Dendritic cell treated with granulocyte-macrophage colony-stimulating factor and Interleukin-4, amounts not matched to agents 40 ng/mL and 50 ng/mL, for 4 days (primary cell): ENCODE measurements around the gene PPDPF.
"Not testable (repeated sequence)": the region's sequence is repeated elsewhere in the genome, so short reads cannot be mapped to it uniquely, and the experiment has no call there.

ENCODE experiments used
- H3K27ac Mint-ChIP-seq: one replicate; pipeline ENCODE4 v1.8.0; 2022; ENCODE audit warnings: mild to moderate bottlenecking, mixed read lengths
- H3K27me3 Mint-ChIP-seq: one replicate; pipeline ENCODE4 v1.8.0; 2022; ENCODE audit warnings: mild to moderate bottlenecking, mixed read lengths
- H3K36me3 Mint-ChIP-seq: one replicate; pipeline ENCODE4 v1.8.0; 2022; ENCODE audit warnings: low read depth, mixed read lengths
- H3K4me1 Mint-ChIP-seq: one replicate; pipeline ENCODE4 v1.8.0; 2022; ENCODE audit warnings: low read depth, mixed read lengths
- H3K4me3 Mint-ChIP-seq: one replicate; pipeline ENCODE4 v1.8.0; 2022; ENCODE audit warnings: mild to moderate bottlenecking, moderate library complexity, mixed read lengths
- H3K9me3 Mint-ChIP-seq: one replicate; pipeline ENCODE4 v1.8.0; 2022; ENCODE audit warnings: mixed read lengths
- intact Hi-C: fragments of 100-400 bp; cut with micrococcal nuclease; formaldehyde crosslinking; loops from one replicate; pipeline ENCODE4 v1.15.0; 2022

PPDPF gene

DNA sequence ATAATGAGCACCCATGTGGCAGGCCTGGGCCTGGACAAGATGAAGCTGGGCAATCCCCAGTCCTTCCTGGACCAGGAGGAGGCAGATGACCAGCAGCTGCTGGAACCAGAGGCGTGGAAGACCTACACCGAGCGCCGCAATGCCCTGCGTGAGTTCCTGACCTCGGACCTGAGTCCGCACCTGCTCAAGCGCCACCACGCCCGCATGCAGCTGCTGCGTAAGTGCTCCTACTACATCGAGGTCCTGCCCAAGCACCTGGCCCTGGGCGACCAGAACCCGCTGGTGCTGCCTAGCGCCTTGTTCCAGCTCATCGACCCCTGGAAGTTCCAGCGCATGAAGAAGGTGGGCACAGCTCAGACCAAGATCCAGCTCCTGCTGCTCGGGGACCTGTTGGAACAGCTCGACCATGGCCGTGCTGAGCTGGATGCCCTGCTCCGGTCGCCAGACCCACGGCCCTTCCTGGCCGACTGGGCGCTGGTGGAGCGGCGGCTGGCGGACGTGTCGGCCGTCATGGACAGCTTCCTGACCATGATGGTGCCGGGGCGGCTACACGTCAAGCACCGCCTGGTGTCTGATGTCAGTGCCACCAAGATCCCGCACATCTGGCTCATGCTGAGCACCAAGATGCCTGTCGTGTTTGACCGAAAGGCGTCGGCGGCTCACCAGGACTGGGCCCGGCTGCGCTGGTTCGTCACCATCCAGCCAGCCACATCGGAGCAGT lies 35.3 kb downstream of the PPDPF start:
- no peak overlapping the region for H3K4me3 Mint-ChIP-seq
- no peaks in the 10 kb centered on the region for H3K9me3 Mint-ChIP-seq
- intact Hi-C loops: no loop called here

DNA sequence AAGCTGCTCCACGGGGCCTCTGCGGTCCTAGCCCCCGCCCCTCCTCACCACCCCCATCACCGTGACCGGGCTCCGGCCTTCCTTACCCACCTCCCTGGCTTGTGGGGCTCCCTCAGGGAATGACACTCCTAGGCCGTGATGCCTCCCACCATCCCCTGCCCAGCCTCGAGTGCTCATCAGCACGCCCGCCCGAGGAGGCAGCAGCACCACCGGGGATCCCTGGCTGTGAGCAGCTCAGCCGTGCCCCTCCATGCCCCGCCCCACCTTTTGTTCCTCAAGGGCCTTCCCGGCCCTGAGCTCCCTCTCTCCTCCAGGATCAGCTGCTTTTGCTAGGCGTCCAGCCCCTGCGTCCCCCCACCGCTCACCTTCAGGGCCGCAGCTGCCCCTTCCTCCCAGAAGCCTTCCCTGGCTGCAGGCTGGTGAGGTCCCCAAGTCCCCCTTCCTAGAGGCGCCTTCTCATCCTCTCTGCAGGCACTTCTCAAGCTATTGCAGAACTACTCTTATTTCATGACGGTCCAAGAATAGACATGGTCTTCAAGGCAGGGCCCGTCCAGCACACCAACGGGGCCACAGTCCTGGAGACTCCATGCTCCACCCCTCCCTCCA lies 36.4 kb downstream of the PPDPF start:
- peaks cover 16% of the 10 kb centered on the region for H3K4me1 Mint-ChIP-seq
- intact Hi-C loops: no loop called here
- H3K27me3 Mint-ChIP-seq: peaks cover 80% of the 10 kb centered on the region
- H3K36me3 Mint-ChIP-seq: peaks cover 43% of the 10 kb centered on the region
- H3K9me3 Mint-ChIP-seq: no peaks in the 10 kb centered on the region
- no peak overlapping the region for H3K4me3 Mint-ChIP-seq
- H3K27ac Mint-ChIP-seq: no peak overlapping the region

More for the DNA sequence above, 35.3 kb downstream of the PPDPF start:
- no peak overlapping the region for H3K27ac Mint-ChIP-seq
- H3K27me3 Mint-ChIP-seq: peaks cover 79% of the 10 kb centered on the region
- H3K4me1 Mint-ChIP-seq: peaks cover 16% of the 10 kb centered on the region
- peaks cover 31% of the 10 kb centered on the region for H3K36me3 Mint-ChIP-seq

DNA sequence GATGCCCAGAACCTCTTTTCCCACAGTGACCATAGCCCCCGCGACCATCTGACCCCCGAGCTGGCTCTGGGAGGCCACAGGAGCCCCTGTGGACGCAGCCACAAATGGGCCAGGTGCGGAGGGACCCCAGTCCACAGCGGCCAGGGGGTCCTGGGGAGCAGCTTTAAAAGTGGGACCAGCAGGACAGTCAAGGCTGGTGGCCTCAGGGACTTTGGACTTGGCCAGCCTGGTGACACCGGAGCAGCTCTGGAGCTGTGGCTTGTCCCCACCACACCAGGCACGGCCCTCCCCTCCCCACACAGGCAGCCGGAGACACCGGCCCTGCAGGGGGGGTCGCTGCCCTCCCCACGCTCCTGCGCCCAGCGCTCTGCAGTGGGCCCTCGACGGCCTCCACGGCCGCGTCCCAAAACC lies 36.9 kb downstream of the PPDPF start:
- no peak overlapping the region for H3K4me3 Mint-ChIP-seq
- H3K4me1 Mint-ChIP-seq: peaks cover 14% of the 10 kb centered on the region
- H3K27ac Mint-ChIP-seq: no peak overlapping the region
- peaks cover 80% of the 10 kb centered on the region for H3K27me3 Mint-ChIP-seq
- peaks cover 48% of the 10 kb centered on the region for H3K36me3 Mint-ChIP-seq
- intact Hi-C loops: no loop called here
- H3K9me3 Mint-ChIP-seq: no peaks in the 10 kb centered on the region

DNA sequence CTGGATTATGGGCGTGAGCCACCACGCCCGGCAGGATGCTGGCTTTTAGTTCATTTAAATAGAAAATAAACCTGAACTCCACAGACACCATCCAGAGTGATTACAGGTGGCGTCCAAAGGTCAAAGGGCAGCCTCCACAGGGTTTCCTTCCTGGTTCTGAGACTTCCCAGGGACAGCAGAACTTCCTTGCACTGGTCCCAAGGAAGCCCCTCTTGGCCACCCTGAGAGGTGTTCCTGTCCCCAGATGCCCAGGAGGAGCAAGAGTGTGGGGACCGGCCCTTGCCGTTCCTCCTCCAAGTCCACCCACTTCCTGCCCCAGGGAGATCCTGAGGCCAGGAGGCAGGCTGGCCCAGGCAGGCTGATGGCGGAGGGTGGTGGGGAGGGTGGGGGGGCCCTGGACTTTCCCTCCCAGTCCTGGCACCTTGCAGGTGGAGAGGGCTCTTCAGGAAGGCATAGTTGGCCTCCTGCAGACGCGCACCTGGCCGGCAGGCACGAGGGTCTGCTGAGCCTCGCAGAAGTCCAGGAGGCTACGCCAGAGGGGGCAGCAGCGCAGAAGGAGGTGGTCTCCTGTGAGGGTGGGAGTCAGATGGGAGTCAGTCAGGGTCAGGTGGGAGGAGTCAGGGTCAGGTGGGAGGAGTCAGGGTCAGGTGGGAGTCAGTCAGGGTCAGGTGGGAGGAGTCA lies 38.4 kb downstream of the PPDPF start:
- H3K27ac Mint-ChIP-seq: no peak overlapping the region
- no peaks in the 10 kb centered on the region for H3K9me3 Mint-ChIP-seq
- H3K4me1 Mint-ChIP-seq: peaks cover 5% of the 10 kb centered on the region
- H3K36me3 Mint-ChIP-seq: peaks cover 63% of the 10 kb centered on the region
- H3K27me3 Mint-ChIP-seq: peaks cover 81% of the 10 kb centered on the region
- intact Hi-C loops: no loop called here
- H3K4me3 Mint-ChIP-seq: no peak overlapping the region

DNA sequence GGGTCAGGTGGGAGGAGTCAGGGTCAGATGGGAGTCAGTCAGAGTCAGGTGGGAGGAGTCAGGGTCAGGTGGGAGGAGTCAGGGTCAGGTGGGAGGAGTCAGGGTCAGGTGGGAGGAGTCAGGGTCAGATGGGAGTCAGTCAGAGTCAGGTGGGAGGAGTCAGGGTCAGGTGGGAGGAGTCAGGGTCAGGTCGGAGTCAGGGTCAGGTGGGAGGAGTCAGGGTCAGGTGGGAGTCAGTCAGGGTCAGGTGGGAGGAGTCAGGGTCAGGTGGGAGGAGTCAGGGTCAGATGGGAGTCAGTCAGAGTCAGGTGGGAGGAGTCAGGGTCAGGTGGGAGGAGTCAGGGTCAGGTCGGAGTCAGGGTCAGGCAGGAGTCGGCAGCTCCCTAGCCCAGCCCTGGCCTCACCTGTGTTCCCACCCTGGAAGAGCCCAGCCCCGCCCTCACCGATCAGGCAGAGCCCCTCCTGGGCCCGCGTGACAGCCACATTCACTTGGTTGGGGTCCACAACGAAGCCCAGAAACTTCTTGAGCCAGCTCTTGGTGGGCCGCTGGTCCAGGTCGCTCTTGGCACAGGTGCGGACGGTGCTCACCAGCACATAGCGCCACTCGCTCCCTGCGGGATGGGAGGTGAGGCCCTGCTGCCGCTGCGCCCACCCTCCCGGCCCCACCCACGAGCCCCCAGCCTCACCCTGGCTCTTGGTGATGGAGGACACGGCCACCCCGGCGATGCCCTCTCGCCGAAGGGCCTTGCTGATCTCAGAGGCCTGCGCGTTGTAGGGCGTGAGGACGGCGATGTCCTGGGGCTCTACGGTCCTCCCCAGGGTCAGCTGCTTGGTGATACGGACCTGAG lies 39.1 kb downstream of the PPDPF start:
- H3K9me3 Mint-ChIP-seq, H3K4me1 Mint-ChIP-seq, H3K27ac Mint-ChIP-seq, intact Hi-C loops, H3K4me3 Mint-ChIP-seq: not testable (repeated sequence)
- peaks cover 81% of the 10 kb centered on the region for H3K27me3 Mint-ChIP-seq
- H3K36me3 Mint-ChIP-seq: peaks cover 70% of the 10 kb centered on the region

DNA sequence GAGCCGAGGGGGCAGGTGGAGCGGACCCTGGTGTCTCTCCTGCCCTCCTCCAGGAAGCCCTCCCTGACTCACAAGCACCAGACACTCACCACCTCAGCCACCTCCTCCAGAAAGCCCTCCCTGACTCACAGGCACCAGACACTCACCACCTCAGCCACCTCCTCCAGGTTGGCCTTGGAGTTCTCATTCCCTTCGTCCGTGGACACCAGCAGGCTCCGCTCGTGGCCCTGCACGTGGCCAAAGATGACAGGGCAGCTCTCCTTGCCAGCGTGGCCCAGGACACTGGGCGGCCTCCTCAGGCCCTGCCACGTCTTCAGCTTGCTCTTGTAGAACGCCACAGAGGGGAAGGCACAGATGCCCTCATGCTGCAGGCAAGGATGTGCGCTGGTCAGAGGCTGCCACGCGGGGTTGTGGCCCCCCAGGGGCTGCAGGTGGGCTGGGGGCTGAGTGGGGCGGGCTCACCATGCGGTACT lies 39.8 kb downstream of the PPDPF start:
- Mint-ChIP-seq H3K4me3 (no peak overlapping the region), H3K9me3 (no peaks in the 10 kb centered on the region), H3K36me3 (peaks cover 77% of the 10 kb centered on the region), H3K27ac (no peak overlapping the region), H3K27me3 (peaks cover 81% of the 10 kb centered on the region), H3K4me1 (peaks cover 5% of the 10 kb centered on the region)
- intact Hi-C loops: no loop called here

DNA sequence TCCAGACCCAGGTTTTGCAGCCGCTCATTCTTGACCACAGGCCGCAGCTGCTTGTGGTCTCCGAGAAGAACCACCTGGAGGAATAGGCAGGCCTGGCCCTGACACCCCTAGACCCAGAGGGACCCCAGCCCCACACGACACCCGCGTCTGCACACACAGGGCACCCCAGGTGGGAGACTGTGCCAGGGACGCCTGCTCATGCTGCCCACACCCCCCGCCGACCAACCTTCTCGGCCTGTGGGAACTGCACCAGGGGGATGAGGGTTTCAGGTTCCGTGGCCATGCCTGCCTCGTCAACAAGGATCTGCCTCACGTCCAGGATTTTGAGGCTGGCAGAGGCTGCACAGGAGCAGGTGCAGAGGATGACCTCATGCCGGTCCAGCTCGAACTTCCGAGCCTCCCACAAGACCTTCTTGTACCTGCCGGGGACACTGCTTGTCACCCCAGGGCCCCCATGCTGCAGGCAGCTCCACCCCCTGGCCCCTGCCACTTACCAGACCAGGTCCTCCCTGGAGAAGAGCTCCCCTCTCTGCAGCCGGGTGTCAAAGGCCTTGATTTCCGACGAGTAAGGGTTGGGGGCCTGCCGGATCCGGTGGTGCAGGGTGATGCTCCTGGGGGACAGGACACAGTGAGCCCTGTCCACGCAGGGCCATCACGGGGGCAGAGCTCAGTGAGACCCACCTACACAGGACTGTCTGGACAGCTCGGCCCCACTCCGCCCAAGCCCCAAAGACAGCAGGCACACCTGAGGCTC lies 40.5 kb downstream of the PPDPF start:
- intact Hi-C loops: no loop called here
- Mint-ChIP-seq H3K9me3 (no peaks in the 10 kb centered on the region), H3K4me3 (no peak overlapping the region), H3K27ac (no peak overlapping the region), H3K27me3 (peaks cover 81% of the 10 kb centered on the region), H3K36me3 (peaks cover 84% of the 10 kb centered on the region), H3K4me1 (peaks cover 5% of the 10 kb centered on the region)

DNA sequence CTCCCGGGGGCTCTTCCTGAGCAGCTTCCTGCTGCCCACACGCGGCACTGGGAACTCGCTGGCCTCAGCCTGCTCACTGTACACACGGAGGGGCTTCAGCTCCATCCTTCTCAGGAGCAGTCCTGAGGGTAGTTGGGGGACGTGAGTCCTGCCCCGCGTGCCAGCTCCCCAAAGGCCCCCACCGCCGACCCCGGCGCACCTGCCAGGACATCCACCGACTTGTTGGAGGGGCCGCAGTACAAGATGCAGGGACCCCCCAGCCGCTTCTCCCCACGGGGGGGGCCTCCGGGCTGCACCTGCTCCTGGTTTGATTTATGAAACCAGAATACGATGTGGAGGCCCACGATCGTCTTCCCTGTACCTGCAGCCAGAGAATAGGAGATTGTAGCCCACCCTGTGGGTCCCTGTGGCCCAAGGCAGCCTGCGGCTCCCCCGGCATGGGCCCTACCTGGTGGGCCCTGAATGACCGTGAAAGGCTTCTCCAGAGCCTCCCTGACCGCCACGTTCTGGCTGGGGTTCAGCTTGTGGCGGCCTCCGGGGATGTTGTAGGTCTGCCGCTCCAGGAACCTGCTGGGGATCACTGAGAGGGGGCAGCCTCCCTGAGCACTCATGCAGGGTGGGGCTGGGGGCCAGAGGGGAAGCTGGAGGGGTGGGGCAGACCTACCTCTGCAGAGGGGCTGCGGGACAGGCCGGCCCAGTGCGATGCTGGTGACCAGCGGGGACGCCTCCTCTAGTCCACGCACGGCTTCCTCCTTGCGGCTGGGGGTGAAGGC lies 41.2 kb downstream of the PPDPF start:
- peaks cover 87% of the 10 kb centered on the region for H3K36me3 Mint-ChIP-seq
- intact Hi-C loops: no loop called here

DNA sequence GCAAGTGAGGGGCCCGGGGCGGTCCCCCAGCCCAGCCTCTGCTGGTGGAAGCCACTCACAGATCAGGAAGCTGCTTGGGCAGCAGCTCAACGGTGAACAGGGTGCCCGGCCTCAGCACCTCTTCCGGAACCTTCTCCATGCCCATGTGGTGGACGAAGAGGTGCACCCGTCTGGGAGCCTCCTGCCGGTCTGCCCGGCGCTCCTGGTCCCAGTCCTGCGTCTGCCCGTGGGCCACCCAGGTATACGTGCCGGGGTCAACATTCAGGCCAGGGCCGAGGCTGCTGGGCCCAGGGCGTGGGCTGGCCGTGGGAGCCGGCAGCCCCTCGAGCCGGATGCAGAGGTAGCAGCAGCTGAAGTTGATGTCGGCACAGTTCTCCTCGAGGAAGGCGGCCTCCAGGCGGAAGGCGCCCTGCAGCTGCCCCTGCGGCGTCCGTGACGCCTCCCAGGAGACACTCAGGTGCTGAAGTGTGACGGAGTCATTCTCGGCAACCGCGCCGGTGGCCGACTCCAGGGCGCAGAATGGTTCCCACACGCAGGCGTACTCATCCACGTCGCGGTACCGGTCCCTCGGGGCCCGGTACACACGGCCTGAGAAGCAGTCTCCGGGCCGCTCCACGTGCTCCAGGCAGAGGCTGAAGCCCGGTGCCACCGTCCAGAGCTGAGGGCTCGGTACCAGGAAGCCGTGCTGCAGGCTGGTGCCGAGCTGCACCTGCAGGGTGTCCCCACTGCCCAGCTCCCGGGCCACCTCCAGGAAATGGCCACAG lies 42.1 kb downstream of the PPDPF start:
- H3K36me3 Mint-ChIP-seq: peaks cover 88% of the 10 kb centered on the region
- peaks cover 71% of the 10 kb centered on the region for H3K27me3 Mint-ChIP-seq
- H3K4me3 Mint-ChIP-seq: no peak overlapping the region
- no peak overlapping the region for H3K27ac Mint-ChIP-seq
- H3K4me1 Mint-ChIP-seq: peaks cover 14% of the 10 kb centered on the region
- no peaks in the 10 kb centered on the region for H3K9me3 Mint-ChIP-seq
- intact Hi-C loops: no loop called here

More for the DNA sequence above, 41.2 kb downstream of the PPDPF start:
- Mint-ChIP-seq H3K4me1 (peaks cover 6% of the 10 kb centered on the region), H3K27me3 (peaks cover 74% of the 10 kb centered on the region), H3K27ac (no peak overlapping the region), H3K9me3 (no peaks in the 10 kb centered on the region), H3K4me3 (no peak overlapping the region)

DNA sequence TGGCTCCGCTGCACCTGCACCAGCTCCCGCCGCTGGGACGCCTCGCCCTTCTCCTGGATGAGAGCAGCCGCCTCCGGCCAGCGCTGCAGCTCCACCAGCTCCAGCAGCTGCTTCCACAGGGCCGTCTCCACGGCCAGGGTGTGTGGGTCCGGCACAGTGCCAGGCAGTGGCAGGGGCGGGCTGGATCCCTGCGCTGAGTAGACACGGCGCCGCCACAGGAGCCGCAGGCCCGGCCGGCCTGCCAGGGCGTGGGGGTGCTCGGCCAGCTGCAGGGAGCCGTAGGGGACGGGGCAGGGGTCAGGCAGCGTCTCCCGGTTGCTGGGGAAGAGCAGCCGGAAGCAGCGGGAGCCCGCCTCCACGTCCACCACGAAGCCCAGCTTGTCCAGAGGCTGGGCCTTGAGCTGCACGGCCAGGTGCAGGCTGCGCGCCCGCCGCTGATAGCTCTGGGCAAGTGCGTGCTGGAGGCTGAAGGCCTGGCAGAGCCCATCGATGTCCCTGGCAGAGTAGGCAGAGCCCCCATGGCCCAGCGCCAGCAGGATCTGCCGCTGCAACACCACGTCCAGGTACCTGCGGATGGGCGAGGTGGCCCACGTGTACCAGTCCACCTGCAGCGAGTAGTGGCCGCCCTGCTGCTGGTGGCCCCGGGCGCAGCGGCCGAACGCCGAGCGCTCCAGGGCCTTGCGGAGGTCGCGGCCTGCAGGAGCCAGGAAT lies 42.8 kb downstream of the PPDPF start:
- intact Hi-C loops: no loop called here
- Mint-ChIP-seq H3K27ac (no peak overlapping the region), H3K27me3 (peaks cover 68% of the 10 kb centered on the region), H3K4me1 (peaks cover 21% of the 10 kb centered on the region), H3K4me3 (no peak overlapping the region), H3K36me3 (peaks cover 88% of the 10 kb centered on the region), H3K9me3 (no peaks in the 10 kb centered on the region)

DNA sequence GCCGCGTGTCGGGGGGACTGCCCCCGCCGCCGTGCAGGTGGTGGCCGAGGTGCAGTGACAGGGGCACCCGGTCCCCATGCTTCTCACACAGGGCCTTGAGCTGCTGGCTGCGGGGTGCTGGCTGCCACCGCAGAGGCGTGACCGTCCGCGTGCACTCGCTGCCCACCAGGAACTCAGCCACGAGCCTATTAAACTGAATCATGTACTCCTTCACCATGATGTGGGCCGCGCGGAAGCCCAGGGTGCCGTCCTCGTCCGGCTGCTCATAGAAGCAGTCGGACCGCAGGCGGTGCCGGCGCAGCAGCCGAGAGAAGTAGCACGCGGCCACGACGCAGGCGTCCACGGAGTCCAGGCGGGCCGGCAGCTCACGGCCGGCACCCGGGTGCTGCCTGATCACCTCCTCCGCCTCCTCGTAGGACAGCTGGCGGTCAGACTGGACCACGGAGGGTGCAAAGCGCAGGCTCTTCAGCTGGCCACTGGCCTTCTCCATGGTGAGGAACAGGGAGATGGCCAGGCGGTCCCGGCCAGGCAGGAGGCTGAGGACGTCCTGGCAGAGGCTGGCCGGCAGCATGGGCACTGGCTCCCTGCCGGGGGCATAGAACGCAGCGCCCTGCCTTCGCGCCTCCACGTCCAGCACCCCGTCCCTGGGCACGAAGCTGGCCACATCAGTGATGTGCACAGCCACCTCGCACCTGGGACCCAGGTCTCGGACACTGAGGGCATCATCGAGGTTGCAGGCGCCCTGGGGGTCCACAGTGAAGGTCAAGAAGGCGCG lies 43.7 kb downstream of the PPDPF start:
- Mint-ChIP-seq H3K36me3 (peaks cover 84% of the 10 kb centered on the region), H3K4me1 (peaks cover 26% of the 10 kb centered on the region), H3K27ac (no peak overlapping the region), H3K9me3 (no peaks in the 10 kb centered on the region), H3K4me3 (no peak overlapping the region), H3K27me3 (peaks cover 65% of the 10 kb centered on the region)
- intact Hi-C loops: no loop called here
